Ecto neural progenitor cell (in vitro differentiated cells): ENCODE results near the gene POLDIP3.
A peak's percentile ranks its signal among the peaks of the same experiment; 100 is the strongest.

Experiments
- DNase-seq: peaks from one replicate; pipeline ENCODE4 v3.0.0-alpha.2; 2018; ENCODE audit warnings: low spot score

The POLDIP3 gene

GRCh38 chr22:42614312-42615091 is at the start of gene POLDIP3:
TSS of gene POLDIP3 (minus strand) at chr22:42614883. CDS start at chr22:42614857, 26 bp downstream.
- DNase-seq: peak; percentile 99

GRCh38 chr22:42661985-42662831 is 47.5 kb upstream of the POLDIP3 start:
- peak; percentile 92 for DNase-seq

GRCh38 chr22:42656578-42656977 is 41.9 kb upstream of the POLDIP3 start:
- no peak for DNase-seq

GRCh38 chr22:42655693-42656092 is 41.0 kb upstream of the POLDIP3 start:
- DNase-seq: no peak

- DNase-seq: no peak
These were observed 39.9 kb upstream of the POLDIP3 start for GRCh38 chr22:42654436-42655073.

GRCh38 chr22:42653999-42654398 is 39.3 kb upstream of the POLDIP3 start:
- DNase-seq: no peak

- DNase-seq: no peak
These were observed 36.5 kb upstream of the POLDIP3 start for GRCh38 chr22:42651134-42651533.

GRCh38 chr22:42649246-42650099 is 34.8 kb upstream of the POLDIP3 start, which contains the start of gene CYB5R3:
TSS of gene CYB5R3 (minus strand) at chr22:42649392. CDS start at chr22:42649315, 77 bp downstream.
- DNase-seq: peak; percentile 89

GRCh38 chr22:42648368-42649245 is 33.9 kb upstream of the POLDIP3 start:
- DNase-seq: no peak

- DNase-seq: no peak
These were observed 33.3 kb upstream of the POLDIP3 start for GRCh38 chr22:42648017-42648367.

GRCh38 chr22:42646569-42647525 is 32.2 kb upstream of the POLDIP3 start:
- DNase-seq: peak; percentile 41

- peak; percentile 21 for DNase-seq
These were observed 31.4 kb upstream of the POLDIP3 start for GRCh38 chr22:42645938-42646568.

- peak; percentile 44 for DNase-seq
These were observed 30.8 kb upstream of the POLDIP3 start for GRCh38 chr22:42645341-42645937.

- DNase-seq: peak; percentile 44
These were observed 30.0 kb upstream of the POLDIP3 start for GRCh38 chr22:42644422-42645340.

GRCh38 chr22:42643634-42644421 is 29.1 kb upstream of the POLDIP3 start:
- peak; percentile 42 for DNase-seq

- peak; percentile 42 for DNase-seq
These were observed 28.3 kb upstream of the POLDIP3 start for GRCh38 chr22:42642806-42643633.
